Neuronal stem cell (in vitro differentiated cells): Measurements from ENCODE around the gene NFASC.

Experiments
- DNase-seq: peaks from one replicate; pipeline ENCODE4 v3.0.0-alpha.2; 2013; ENCODE audit warnings: low spot score
- H2AFZ ChIP-seq: one replicate; pipeline ENCODE4 v1.6.1; 2013; ENCODE audit warnings: mild to moderate bottlenecking, low read length, inconsistent platforms
- H2AK5ac ChIP-seq: 2 replicates; pipeline ENCODE4 v1.6.1; 2013; ENCODE audit warnings: low read depth, mild to moderate bottlenecking, inconsistent platforms, low read length, moderate library complexity, mixed read lengths
- H2BK120ac ChIP-seq: 2 replicates; pipeline ENCODE4 v1.6.1; 2013; ENCODE audit warnings: low read depth, mild to moderate bottlenecking, inconsistent platforms, low read length, moderate library complexity, mixed read lengths
- H2BK12ac ChIP-seq: one replicate; pipeline ENCODE4 v1.6.1; 2013; ENCODE audit warnings: low read length, inconsistent platforms
- H2BK15ac ChIP-seq: 2 replicates; pipeline ENCODE4 v1.6.1; 2013; ENCODE audit warnings: mild to moderate bottlenecking, low read length, inconsistent platforms, mixed read lengths
- H2BK5ac ChIP-seq: one replicate; pipeline ENCODE4 v1.6.1; 2013; ENCODE audit warnings: inconsistent platforms, mild to moderate bottlenecking, low read length, moderate library complexity
- H3K14ac ChIP-seq: one replicate; pipeline ENCODE4 v1.6.1; 2013; ENCODE audit warnings: low read length, inconsistent platforms
- H3K18ac ChIP-seq: 2 replicates; pipeline ENCODE4 v1.6.1; 2013; ENCODE audit warnings: low read length, inconsistent platforms
- H3K23ac ChIP-seq: 2 replicates; pipeline ENCODE4 v1.6.1; 2013; ENCODE audit warnings: low read depth, mild to moderate bottlenecking, mixed read lengths, low read length, inconsistent platforms; ENCODE audit not compliant: poor library complexity
- H3K27ac ChIP-seq: replicated peaks from 3 replicates; pipeline ENCODE4 v1.5.1; 2013; ENCODE audit warnings: low read length, inconsistent platforms
- H3K27me3 ChIP-seq, 3 experiments: 2 replicates each; pipeline ENCODE4 v1.6.1; 2013; ENCODE audit warnings: low read length in 3 of 3, mild to moderate bottlenecking in 2 of 3, inconsistent platforms in 1 of 3, low read depth in 1 of 3, mixed read lengths in 1 of 3, moderate library complexity in 1 of 3; ENCODE audit not compliant: control insufficient read depth in 3 of 3, insufficient read depth in 3 of 3
- H3K36me3 ChIP-seq, 2 donors: replicated peaks in 1 of 2; 2 replicates each; pipeline ENCODE4 v1.6.1; 2013; ENCODE audit warnings: low read length in 2 of 2; ENCODE audit not compliant: control insufficient read depth in 2 of 2, insufficient read depth in 2 of 2
- H3K4ac ChIP-seq: 2 replicates; pipeline ENCODE4 v1.6.1; 2013; ENCODE audit warnings: inconsistent platforms, mild to moderate bottlenecking, low read length, moderate library complexity
- H3K4me1 ChIP-seq, 2 donors: 1 replicate in 1 of 2; 2 replicates in 1 of 2; pipeline ENCODE4 v1.6.1; 2013; ENCODE audit warnings: low read length in 2 of 2, low read depth in 1 of 2; ENCODE audit not compliant: control insufficient read depth in 2 of 2, insufficient read depth in 1 of 2
- H3K4me2 ChIP-seq: one replicate; pipeline ENCODE4 v1.6.1; 2013; ENCODE audit warnings: mild to moderate bottlenecking, low read length, inconsistent platforms; ENCODE audit not compliant: insufficient read depth, poor library complexity, severe bottlenecking
- H3K4me3 ChIP-seq, 2 donors: 2 replicates each; pipeline ENCODE4 v1.5.1; 2013; ENCODE audit warnings: low read length in 2 of 2, mild to moderate bottlenecking in 2 of 2, inconsistent platforms in 1 of 2, moderate library complexity in 1 of 2
- H3K79me1 ChIP-seq: one replicate; pipeline ENCODE4 v1.6.1; 2013; ENCODE audit warnings: low read depth, mild to moderate bottlenecking, inconsistent platforms, low read length, moderate library complexity
- H3K9ac ChIP-seq: one replicate; pipeline ENCODE4 v1.6.1; 2013; ENCODE audit warnings: mild to moderate bottlenecking, low read depth, low read length, inconsistent platforms; ENCODE audit not compliant: poor library complexity
- H3K9me3 ChIP-seq, 2 donors: replicated peaks in 1 of 2; 2 replicates each; pipeline versions ENCODE3 to v1.6.1; 2013; ENCODE audit warnings: low read length in 2 of 2, mild to moderate bottlenecking in 2 of 2, inconsistent platforms in 1 of 2, low read depth in 1 of 2, mixed read lengths in 1 of 2, moderate library complexity in 1 of 2; ENCODE audit not compliant: control insufficient read depth in 2 of 2, insufficient read depth in 1 of 2
- H4K8ac ChIP-seq: one replicate; pipeline ENCODE4 v1.6.1; 2013; ENCODE audit warnings: low read depth, mild to moderate bottlenecking, inconsistent platforms, low read length, moderate library complexity
- H4K91ac ChIP-seq: one replicate; pipeline ENCODE4 v1.6.1; 2013; ENCODE audit warnings: low read length, low read depth, mild to moderate bottlenecking, inconsistent platforms; ENCODE audit not compliant: poor library complexity
- WGBS, 2 donors: extraction: QIAGEN DNeasy Blood & Tissue Kit; methylation state at CpG; one replicate each; pipeline ENCODE4 v1.1.7; 2013; ENCODE audit warnings: missing lambda C conversion rate in 2 of 2, mixed read lengths in 1 of 2; ENCODE audit not compliant: insufficient read length in 2 of 2, insufficient replicate concordance in 1 of 2; ENCODE audit errors: extremely low coverage in 2 of 2; 5-methylcytosine and 5-hydroxymethylcytosine counted together

The NFASC gene

GRCh38 chr1:205057808-205058575, 187.3 kb downstream of the NFASC start:
- Histone ChIP-seq H4K8ac (no peak overlapping the region), H2BK5ac (no peak overlapping the region), H3K27me3 (peaks cover 0 to 36% (median 0%) of the 10 kb centered on the region in 3 experiments), H3K36me3 (no peaks in the 10 kb centered on the region), H3K79me1 (no peaks in the 10 kb centered on the region), H4K91ac (no peak overlapping the region), H3K4me2 (no peak overlapping the region), H3K23ac (peak overlapping the region; percentile 21), H3K27ac (no peak overlapping the region), H3K9ac (no peak overlapping the region), H2BK12ac (no peak overlapping the region), H2BK15ac (no peak overlapping the region), H3K4me3 (no peak overlapping the region), H3K9me3 (no peaks in the 10 kb centered on the region), H3K14ac (no peak overlapping the region), H2BK120ac (peak overlapping the region; percentile 5), H3K18ac (peak overlapping the region; percentile 67), H3K4ac (no peak overlapping the region), H2AK5ac (peak overlapping the region; percentile 29), H2AFZ (no peak overlapping the region), H3K4me1 (peaks cover 3 to 12% of the 10 kb centered on the region in 2 donors)
- no peak for DNase-seq
- WGBS, 2 donors, result no CpG with 5 or more reads among the region's 19 CpGs

DNA sequence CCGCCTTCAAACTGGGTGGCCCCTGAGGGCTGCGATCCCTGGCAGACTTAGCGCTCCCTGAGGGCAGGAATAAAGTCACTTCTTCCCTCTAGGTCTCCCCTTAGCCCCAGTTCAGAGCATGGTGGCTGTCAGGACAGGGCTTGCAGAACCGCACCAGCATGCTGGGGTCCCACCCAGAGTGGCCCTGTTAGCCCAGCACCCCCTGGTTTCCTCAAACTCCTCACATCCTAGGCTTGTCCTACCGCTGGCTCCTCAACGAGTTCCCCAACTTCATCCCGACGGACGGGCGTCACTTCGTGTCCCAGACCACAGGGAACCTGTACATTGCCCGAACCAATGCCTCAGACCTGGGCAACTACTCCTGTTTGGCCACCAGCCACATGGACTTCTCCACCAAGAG, 188.2 kb downstream of the NFASC start:
- H3K79me1 ChIP-seq, result no peaks in the 10 kb centered on the region
- WGBS, 2 donors, result no CpG with 5 or more reads among the region's 12 CpGs
- no peak for DNase-seq
- peak overlapping the region; percentile 70 for H2BK15ac ChIP-seq
- no peak overlapping the region for H2BK5ac ChIP-seq
- H4K91ac ChIP-seq, result peak overlapping the region; percentile 53
- H2AK5ac ChIP-seq, result peak overlapping the region; percentile 80
- peak overlapping the region; percentile 80 for H2BK12ac ChIP-seq
- no peak overlapping the region for H3K4ac ChIP-seq
- no peak overlapping the region for H2BK120ac ChIP-seq
- H3K23ac ChIP-seq, result peak overlapping the region; percentile 40
- no peak overlapping the region for H3K4me2 ChIP-seq
- H3K18ac ChIP-seq, result no peak overlapping the region
- no peak overlapping the region for H3K4me3 ChIP-seq
- H3K9me3 ChIP-seq, result no peaks in the 10 kb centered on the region
- peaks cover 0 to 30% (median 0%) of the 10 kb centered on the region in 3 experiments for H3K27me3 ChIP-seq
- H3K4me1 ChIP-seq, result peaks cover 3 to 10% of the 10 kb centered on the region in 2 donors
- H3K14ac ChIP-seq, result no peak overlapping the region
- no peak overlapping the region for H3K27ac ChIP-seq
- H2AFZ ChIP-seq, result no peak overlapping the region
- no peak overlapping the region for H3K9ac ChIP-seq
- no peaks in the 10 kb centered on the region for H3K36me3 ChIP-seq
- H4K8ac ChIP-seq, result no peak overlapping the region

DNA sequence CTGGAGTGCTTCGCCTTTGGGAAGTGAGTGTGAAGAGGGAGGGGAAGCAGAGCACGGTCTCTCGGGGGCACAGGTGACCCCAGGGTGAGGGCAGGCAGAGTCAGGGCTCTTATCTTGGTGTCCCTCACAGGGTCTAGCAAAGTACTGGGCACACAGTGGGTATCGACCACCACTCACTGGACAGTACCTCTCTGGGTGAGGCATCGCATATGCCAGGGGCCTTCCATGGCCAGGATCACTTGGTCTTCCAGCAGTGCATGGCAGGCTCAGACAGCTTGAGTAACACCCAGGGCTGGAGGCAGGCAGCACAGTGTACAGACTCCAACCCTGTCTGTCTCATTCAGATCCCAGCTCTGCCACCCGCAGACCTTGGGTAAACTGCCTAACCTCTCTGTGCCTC, 189.0 kb downstream of the NFASC start:
- no peak for DNase-seq
- H3K18ac ChIP-seq, result no peak overlapping the region
- H3K36me3 ChIP-seq, result no peaks in the 10 kb centered on the region
- H3K4me2 ChIP-seq, result no peak overlapping the region
- no peak overlapping the region for H3K9ac ChIP-seq
- peak overlapping the region; percentile 9 for H2BK15ac ChIP-seq
- H4K91ac ChIP-seq, result no peak overlapping the region
- peak overlapping the region; percentile 78 for H2AK5ac ChIP-seq
- no CpG with 5 or more reads among the region's 6 CpGs for WGBS, 2 donors
- no peak overlapping the region for H2BK5ac ChIP-seq
- no peaks in the 10 kb centered on the region for H3K9me3 ChIP-seq
- H3K4ac ChIP-seq, result no peak overlapping the region
- no peak overlapping the region for H3K14ac ChIP-seq
- no peak overlapping the region for H3K4me3 ChIP-seq
- H4K8ac ChIP-seq, result no peak overlapping the region
- H3K4me1 ChIP-seq, result peaks cover 3 to 7% of the 10 kb centered on the region in 2 donors
- H2BK12ac ChIP-seq, result no peak overlapping the region
- peaks cover 0 to 26% (median 0%) of the 10 kb centered on the region in 3 experiments for H3K27me3 ChIP-seq
- H3K23ac ChIP-seq, result no peak overlapping the region
- H2AFZ ChIP-seq, result no peak overlapping the region
- H3K27ac ChIP-seq, result no peak overlapping the region
- H2BK120ac ChIP-seq, result no peak overlapping the region
- no peaks in the 10 kb centered on the region for H3K79me1 ChIP-seq

DNA sequence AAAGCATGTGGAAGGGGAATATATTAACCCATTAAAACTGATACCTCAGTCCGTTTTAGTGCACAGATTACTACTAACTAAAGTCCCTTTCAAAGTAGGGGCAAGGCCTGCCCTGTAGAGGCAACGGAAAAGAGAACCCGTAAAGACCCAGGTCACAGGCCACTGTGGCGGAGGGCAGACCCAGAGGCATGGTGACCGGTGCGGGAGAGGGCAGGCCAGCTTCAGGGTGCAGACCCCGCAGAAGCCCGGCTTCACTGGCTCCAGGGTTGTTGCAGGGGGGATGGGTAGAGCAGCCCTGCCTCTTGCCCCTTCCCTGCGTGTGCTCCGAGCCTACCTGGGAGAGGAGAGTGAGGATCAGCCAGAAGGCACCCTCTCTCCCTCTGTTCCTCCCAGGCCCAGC, 190.1 kb downstream of the NFASC start:
- Histone ChIP-seq H3K36me3 (no peaks in the 10 kb centered on the region), H3K23ac (peak overlapping the region; percentile 16), H3K4me1 (peaks cover 3 to 7% of the 10 kb centered on the region in 2 donors), H3K4me2 (no peak overlapping the region), H3K79me1 (no peaks in the 10 kb centered on the region), H2BK12ac (no peak overlapping the region), H4K8ac (no peak overlapping the region), H2AK5ac (peak overlapping the region; percentile 82), H2BK15ac (peak overlapping the region; percentile 68), H3K9me3 (no peaks in the 10 kb centered on the region), H3K27ac (no peak overlapping the region), H3K4ac (no peak overlapping the region), H3K18ac (peak overlapping the region; percentile 78), H3K9ac (peak overlapping the region; percentile 31), H2BK5ac (no peak overlapping the region), H3K14ac (no peak overlapping the region), H3K27me3 (peaks cover 0 to 28% (median 0%) of the 10 kb centered on the region in 3 experiments), H2AFZ (peak overlapping the region; percentile 93), H4K91ac (no peak overlapping the region), H2BK120ac (peak overlapping the region; percentile 48), H3K4me3 (no peak overlapping the region)
- no peak for DNase-seq
- WGBS, 2 donors, result no CpG with 5 or more reads among the region's 10 CpGs
